HUES48 (cell line): ENCODE results near the gene AOX1.

Source experiments
- H3K27ac ChIP-seq: one replicate; pipeline ENCODE4 v1.7.0; 2013; ENCODE audit warnings: low read depth, low read length, inconsistent platforms
- H3K27me3 ChIP-seq: 2 replicates; pipeline ENCODE4 v1.6.1; 2013; ENCODE audit warnings: mild to moderate bottlenecking, low read length; ENCODE audit not compliant: control insufficient read depth, insufficient read depth
- H3K36me3 ChIP-seq: 2 replicates; pipeline ENCODE4 v1.6.1; 2013; ENCODE audit warnings: low read length; ENCODE audit not compliant: control insufficient read depth, insufficient read depth
- H3K4me1 ChIP-seq: 2 replicates; pipeline ENCODE4 v1.6.1; 2013; ENCODE audit warnings: mild to moderate bottlenecking, low read length; ENCODE audit not compliant: control insufficient read depth, insufficient read depth
- H3K4me3 ChIP-seq: 2 replicates; pipeline ENCODE4 v1.5.1; 2013; ENCODE audit warnings: mild to moderate bottlenecking, low read depth, low read length
- H3K9ac ChIP-seq: 2 replicates; pipeline ENCODE4 v1.6.1; 2013; ENCODE audit warnings: mild to moderate bottlenecking, low read depth, low read length, moderate library complexity
- H3K9me3 ChIP-seq: 2 replicates; pipeline ENCODE4 v1.6.1; 2013; ENCODE audit warnings: low read length; ENCODE audit not compliant: control insufficient read depth, insufficient read depth

AOX1 gene

DNA sequence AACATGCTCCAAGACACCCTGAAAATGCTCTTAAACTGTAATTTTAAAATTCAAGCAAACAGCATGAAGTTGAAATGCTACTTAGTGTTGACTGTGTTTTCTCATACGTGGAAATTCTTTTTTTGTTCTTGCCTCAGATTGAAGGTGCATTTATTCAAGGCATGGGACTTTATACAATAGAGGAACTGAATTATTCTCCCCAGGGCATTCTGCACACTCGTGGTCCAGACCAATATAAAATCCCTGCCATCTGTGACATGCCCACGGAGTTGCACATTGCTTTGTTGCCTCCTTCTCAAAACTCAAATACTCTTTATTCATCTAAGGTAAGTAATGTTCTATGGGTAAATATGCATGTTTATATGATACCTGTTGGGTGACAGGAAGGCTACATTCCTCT lies 82.7 kb downstream of the AOX1 start:
- no peaks in the 10 kb centered on the region for H3K4me1 ChIP-seq
- no peaks in the 10 kb centered on the region for H3K36me3 ChIP-seq
- no peak overlapping the region for H3K4me3 ChIP-seq
- no peaks in the 10 kb centered on the region for H3K27me3 ChIP-seq
- H3K9ac ChIP-seq = no peak overlapping the region
- no peaks in the 10 kb centered on the region for H3K9me3 ChIP-seq
- H3K27ac ChIP-seq = no peak overlapping the region

DNA sequence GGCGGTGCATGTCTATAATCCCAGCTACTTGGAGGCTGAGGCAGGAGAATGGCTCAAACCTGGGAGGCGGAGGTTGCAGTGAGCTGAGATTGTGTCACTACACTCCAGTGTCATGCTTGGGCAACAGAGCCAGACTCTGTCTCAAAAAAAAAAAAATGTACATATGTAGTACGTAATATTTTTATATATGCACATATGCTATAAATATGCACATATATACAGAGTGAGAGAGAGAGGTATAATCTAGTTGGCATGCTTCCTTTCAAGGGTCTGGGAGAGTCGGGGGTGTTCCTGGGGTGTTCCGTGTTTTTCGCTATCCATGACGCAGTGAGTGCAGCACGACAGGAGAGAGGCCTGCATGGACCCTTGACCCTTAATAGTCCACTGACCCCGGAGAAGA lies 83.5 kb downstream of the AOX1 start:
- no peaks in the 10 kb centered on the region for H3K4me1 ChIP-seq
- no peaks in the 10 kb centered on the region for H3K27me3 ChIP-seq
- no peaks in the 10 kb centered on the region for H3K36me3 ChIP-seq
- no peak overlapping the region for H3K9ac ChIP-seq
- H3K9me3 ChIP-seq = no peaks in the 10 kb centered on the region
- no peak overlapping the region for H3K27ac ChIP-seq
- no peak overlapping the region for H3K4me3 ChIP-seq

DNA sequence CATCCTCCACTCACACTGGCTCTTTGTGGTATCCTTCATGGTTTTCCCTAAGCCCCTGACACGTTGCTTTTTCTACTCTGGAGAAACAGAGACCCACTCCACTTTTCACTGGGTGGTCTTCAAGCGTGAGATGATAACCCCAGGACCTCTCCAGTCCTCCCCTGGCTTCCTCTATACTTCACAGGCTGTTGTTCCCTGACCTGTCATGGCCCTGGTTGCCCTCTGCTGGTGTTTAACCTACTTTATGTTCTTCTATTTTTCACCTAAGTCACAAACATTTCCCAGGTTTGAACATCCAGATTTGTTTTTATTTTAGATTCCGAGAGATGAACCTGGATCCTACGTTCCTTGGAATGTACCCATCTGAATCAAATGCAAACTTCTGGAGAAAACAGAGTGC lies 84.5 kb downstream of the AOX1 start:
- H3K27ac ChIP-seq = no peak overlapping the region
- H3K9ac ChIP-seq = no peak overlapping the region
- H3K4me1 ChIP-seq = no peaks in the 10 kb centered on the region
- H3K36me3 ChIP-seq = no peaks in the 10 kb centered on the region
- no peaks in the 10 kb centered on the region for H3K9me3 ChIP-seq
- no peak overlapping the region for H3K4me3 ChIP-seq
- H3K27me3 ChIP-seq = no peaks in the 10 kb centered on the region

DNA sequence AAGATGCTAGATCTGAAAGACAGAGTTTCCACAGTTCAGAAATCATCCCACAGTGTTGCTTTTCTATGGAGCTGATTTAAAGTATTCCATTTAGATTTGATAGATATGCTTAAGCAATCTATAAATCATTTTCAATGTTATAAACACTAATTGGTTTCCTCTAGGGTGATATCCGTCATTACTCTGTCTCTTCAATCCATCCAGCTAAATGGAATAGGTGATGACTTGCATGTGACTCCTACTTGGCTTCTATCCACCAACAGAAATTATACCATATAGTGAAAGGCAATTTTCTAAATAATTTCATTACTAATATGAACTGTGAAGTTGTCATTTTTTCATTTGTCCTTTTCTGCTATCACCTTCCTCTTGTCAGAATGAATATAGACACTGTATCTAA lies 84.9 kb downstream of the AOX1 start:
- no peaks in the 10 kb centered on the region for H3K4me1 ChIP-seq
- H3K9me3 ChIP-seq = no peaks in the 10 kb centered on the region
- H3K27me3 ChIP-seq = no peaks in the 10 kb centered on the region
- H3K27ac ChIP-seq = no peak overlapping the region
- no peaks in the 10 kb centered on the region for H3K36me3 ChIP-seq
- no peak overlapping the region for H3K9ac ChIP-seq
- H3K4me3 ChIP-seq = no peak overlapping the region

DNA sequence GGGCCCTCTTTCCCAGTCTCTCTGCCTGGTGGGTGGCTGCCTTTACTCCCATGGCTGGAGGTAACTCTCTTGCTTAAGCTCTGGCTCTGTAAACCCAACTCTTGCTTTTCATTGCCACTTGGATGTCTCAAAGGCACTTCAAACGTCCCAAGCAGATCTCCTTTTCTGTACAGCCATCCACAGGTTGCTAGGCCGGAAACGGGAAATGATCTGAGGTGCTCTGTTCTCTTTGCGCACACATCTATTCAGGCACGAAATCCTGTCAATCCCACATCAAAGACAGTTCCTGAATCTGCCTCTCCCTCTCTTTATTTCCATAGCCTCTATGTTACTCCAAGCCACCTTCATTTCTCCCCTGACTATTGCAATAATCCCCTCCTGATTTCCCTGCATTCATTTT lies 87.4 kb downstream of the AOX1 start:
- Histone ChIP-seq H3K4me1 (no peaks in the 10 kb centered on the region), H3K4me3 (no peak overlapping the region), H3K27me3 (no peaks in the 10 kb centered on the region), H3K27ac (no peak overlapping the region), H3K36me3 (no peaks in the 10 kb centered on the region), H3K9ac (no peak overlapping the region), H3K9me3 (no peaks in the 10 kb centered on the region)

DNA sequence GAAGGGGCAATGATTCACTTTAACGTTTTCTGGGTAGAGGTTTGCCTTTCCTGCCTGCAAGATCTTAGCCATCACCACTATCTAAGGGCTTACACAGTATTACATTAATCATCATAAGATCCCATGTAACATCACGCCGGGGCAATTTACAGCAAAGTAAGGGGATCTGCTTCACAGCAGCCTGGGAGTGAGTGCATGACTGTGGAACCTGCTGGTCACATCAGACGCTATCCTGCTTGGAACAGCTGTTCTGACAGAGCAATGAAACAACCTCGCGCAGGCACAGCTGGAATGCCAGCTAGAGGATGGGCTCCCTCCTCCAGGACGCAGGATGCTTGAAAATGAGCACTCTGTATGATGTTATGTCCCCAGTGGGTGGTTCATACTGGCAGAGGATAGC lies 89.0 kb downstream of the AOX1 start:
- H3K9ac ChIP-seq = no peak overlapping the region
- no peaks in the 10 kb centered on the region for H3K27me3 ChIP-seq
- no peaks in the 10 kb centered on the region for H3K36me3 ChIP-seq
- H3K4me1 ChIP-seq = no peaks in the 10 kb centered on the region
- H3K4me3 ChIP-seq = no peak overlapping the region
- H3K9me3 ChIP-seq = no peaks in the 10 kb centered on the region
- no peak overlapping the region for H3K27ac ChIP-seq

DNA sequence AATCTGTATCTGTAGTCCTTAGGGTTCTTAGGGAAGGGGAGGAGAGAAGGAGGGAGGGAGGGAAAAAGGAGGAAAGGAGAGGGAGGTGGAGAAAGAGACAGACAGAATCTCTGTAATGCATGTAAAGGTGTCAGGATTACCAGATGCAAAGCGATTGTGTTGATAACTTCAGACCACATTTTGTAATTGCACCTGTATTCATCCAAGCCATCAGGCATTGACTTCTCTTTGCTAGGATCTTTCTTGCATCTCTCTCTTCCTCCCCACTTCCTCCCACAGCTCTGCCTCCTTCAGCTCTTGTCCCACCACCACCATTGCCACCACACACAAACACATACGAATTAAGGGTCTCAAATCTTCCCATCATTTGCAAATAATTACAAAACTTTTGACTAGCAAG lies 91.4 kb downstream of the AOX1 start:
- H3K4me1 ChIP-seq = no peaks in the 10 kb centered on the region
- H3K27me3 ChIP-seq = no peaks in the 10 kb centered on the region
- H3K9ac ChIP-seq = no peak overlapping the region
- no peak overlapping the region for H3K27ac ChIP-seq
- no peak overlapping the region for H3K4me3 ChIP-seq
- no peaks in the 10 kb centered on the region for H3K9me3 ChIP-seq
- H3K36me3 ChIP-seq = no peaks in the 10 kb centered on the region

DNA sequence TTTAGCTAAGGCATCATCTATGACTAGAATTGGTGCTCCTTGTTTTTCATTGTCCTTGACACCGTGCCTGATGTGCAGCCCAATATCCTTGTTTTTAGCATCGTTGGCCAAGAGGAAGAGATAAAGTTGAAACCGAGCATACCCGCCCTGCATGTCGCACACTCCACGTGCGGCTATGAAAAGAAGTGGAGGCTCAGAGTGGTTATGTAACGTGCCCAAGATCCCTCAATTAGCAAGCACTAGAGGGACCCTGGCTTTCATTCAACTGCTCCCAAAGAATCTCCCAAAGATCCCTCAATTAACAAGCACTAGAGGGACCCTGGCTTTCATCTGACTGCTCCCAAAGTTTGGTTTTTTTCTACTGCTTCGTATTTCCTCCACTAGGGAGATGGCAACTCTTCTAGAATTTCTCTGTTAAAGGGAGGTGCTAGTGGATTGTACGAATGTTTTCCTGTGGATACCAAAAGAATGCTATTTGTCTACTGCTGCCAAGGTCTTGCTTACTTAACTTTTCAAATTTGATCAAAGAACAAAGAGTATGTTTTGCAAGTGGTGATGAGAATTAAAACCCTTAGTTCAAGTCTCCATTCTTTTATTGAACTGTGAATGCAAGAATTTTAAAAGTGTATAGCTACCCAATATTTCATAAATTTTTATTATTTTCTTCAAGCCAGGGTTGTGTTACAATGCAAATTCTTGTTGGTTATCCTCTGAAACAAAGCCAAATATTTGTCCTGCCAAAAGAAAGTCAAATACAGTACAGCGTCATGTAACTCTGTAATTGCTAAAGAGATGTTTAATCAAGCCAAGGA lies 92.1 kb downstream of the AOX1 start:
- Histone ChIP-seq H3K36me3 (no peaks in the 10 kb centered on the region), H3K4me1 (no peaks in the 10 kb centered on the region), H3K27me3 (no peaks in the 10 kb centered on the region), H3K27ac (no peak overlapping the region), H3K9me3 (no peaks in the 10 kb centered on the region), H3K4me3 (no peak overlapping the region), H3K9ac (no peak overlapping the region)

DNA sequence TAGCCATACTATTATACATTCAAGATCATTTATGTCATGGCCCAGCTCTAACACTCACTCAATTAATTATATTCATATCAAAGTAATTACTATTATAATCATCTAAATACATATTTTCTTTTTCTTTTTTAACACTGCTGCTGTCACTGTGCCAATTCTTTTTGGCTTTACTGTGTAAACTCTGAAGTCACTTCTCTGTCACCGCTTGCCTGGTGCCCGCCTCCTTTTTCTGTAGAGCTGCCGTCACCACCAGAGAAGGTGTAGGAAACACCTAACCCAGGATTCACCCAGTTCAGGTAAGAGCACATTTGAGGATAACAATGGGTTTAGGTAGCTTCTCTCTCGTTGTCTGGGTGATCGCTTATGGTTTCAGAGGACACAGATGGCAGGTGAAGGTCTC lies 93.3 kb downstream of the AOX1 start:
- Histone ChIP-seq H3K4me3 (no peak overlapping the region), H3K9ac (no peak overlapping the region), H3K27ac (no peak overlapping the region), H3K27me3 (no peaks in the 10 kb centered on the region), H3K4me1 (no peaks in the 10 kb centered on the region), H3K36me3 (no peaks in the 10 kb centered on the region), H3K9me3 (no peaks in the 10 kb centered on the region)

DNA sequence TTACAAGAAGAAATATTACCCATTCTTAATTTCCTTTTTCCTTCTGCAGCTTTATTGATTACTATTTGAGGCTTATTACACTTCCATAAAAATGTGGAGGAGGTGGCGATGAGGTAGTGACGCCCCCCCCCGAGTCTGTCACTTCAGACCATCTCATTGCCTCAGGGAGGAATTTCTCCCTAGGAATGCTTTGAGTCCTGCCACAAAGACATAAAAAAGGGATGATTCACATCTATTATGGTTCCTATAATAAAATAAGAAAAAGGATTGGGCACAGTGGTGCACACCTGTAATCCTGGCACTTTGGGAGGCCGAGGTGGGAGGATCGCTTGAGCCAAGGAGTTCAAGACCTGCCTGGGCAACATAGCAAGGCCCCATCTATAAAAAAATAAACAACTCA lies 93.7 kb downstream of the AOX1 start:
- Histone ChIP-seq H3K27me3 (no peaks in the 10 kb centered on the region), H3K9ac (no peak overlapping the region), H3K4me3 (no peak overlapping the region), H3K9me3 (no peaks in the 10 kb centered on the region), H3K27ac (no peak overlapping the region), H3K4me1 (no peaks in the 10 kb centered on the region), H3K36me3 (no peaks in the 10 kb centered on the region)

DNA sequence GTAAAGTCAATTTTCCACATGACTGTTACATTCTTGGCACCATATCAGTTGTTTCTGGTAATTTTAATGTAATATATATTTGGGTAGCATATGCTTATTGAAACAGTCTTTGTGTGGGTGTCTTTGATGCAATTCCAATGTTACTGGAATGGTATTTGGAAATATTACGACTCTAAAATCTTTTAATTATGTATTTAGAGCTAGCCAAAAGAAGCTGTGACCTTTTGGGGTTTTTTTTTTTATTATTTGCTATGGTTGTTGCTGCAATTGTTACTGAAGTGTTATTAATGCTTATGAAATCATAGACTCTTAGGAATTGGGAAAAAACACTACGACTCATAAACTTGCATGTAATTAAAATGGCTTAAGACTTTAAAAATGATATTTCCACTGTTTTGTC lies 95.9 kb downstream of the AOX1 start:
- H3K4me3 ChIP-seq = no peak overlapping the region
- no peak overlapping the region for H3K9ac ChIP-seq
- H3K9me3 ChIP-seq = no peaks in the 10 kb centered on the region
- no peaks in the 10 kb centered on the region for H3K36me3 ChIP-seq
- no peaks in the 10 kb centered on the region for H3K27me3 ChIP-seq
- no peaks in the 10 kb centered on the region for H3K4me1 ChIP-seq
- H3K27ac ChIP-seq = no peak overlapping the region
